ENCODE results near the gene IPP. TPM values are rescaled to one million over a fixed set of nuclear protein-coding genes. Genes with fewer than 3 reads are reported as not detected.
A peak's percentile ranks its signal among the peaks of the same experiment; 100 is the strongest.

IPP gene
- polyA plus RNA-seq, 4 donors = 4.2 to 21.1 (median 7.5) TPM

DNA sequence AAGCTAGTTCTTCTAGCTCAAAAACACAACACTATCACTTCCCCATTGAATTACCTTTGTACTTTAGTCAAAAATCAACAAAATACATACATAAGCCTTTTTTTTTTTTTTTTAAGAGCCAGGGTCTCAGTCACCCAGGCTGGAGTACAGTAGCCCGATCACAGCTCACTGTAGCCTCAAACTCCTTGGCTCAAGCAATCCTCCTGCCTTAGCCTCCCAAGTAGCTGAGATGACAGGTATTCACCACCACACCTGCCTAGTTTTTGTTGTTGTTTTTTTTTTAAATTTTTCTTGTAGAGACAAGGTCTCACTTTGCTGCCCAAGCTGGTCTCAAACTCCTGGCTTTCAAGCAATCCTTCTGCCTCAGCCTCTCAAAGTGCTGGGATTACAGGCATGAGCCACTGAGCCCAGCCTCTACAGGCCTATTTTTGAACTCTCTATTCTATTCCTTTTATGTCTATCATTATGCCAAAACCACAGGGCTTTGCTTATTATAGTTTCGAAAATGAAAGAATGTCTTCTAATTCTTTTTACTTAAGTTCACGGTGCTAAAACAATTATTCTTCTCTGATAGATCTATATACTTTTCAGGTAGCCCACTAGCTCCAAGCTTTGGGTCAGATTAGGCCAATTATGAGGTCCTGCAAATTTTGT, 93.8 kb downstream of the IPP start:
- Histone ChIP-seq H3K27me3 (ENCODE audit: control insufficient read depth in 3 of 3, insufficient read depth in 3 of 3, low read length in 3 of 3) (no peaks in the 10 kb centered on the region), H3K9me3 (ENCODE audit: control insufficient read depth in 2 of 2, insufficient read depth in 1 of 2, low read depth in 1 of 2, low read length in 1 of 2) (no peaks in the 10 kb centered on the region), H3K36me3 (ENCODE audit: control insufficient read depth in 3 of 3, insufficient read depth in 2 of 3, low read depth in 1 of 3, low read length in 3 of 3) (peaks cover 27 to 53% (median 28%) of the 10 kb centered on the region in 3 donors), H3K4me3 (ENCODE audit: low read depth in 1 of 3, low read length in 3 of 3) (no peak overlapping the region), H3K4me1 (ENCODE audit: control insufficient read depth in 3 of 3, insufficient read depth in 2 of 3, low read depth in 1 of 3, low read length in 2 of 3) (peaks cover 3 to 32% (median 4%) of the 10 kb centered on the region in 3 donors), H3K27ac (ENCODE audit: low read depth in 1 of 3, low read length in 2 of 3) (no peak overlapping the region)
- 83 to 93% (median 89%) methylated on average over 3 of the region's 3 CpGs for WGBS, 3 donors
- DNase-seq (peak in 1 of 2 donors; percentile 25), FAIRE-seq (no peak)

DNA sequence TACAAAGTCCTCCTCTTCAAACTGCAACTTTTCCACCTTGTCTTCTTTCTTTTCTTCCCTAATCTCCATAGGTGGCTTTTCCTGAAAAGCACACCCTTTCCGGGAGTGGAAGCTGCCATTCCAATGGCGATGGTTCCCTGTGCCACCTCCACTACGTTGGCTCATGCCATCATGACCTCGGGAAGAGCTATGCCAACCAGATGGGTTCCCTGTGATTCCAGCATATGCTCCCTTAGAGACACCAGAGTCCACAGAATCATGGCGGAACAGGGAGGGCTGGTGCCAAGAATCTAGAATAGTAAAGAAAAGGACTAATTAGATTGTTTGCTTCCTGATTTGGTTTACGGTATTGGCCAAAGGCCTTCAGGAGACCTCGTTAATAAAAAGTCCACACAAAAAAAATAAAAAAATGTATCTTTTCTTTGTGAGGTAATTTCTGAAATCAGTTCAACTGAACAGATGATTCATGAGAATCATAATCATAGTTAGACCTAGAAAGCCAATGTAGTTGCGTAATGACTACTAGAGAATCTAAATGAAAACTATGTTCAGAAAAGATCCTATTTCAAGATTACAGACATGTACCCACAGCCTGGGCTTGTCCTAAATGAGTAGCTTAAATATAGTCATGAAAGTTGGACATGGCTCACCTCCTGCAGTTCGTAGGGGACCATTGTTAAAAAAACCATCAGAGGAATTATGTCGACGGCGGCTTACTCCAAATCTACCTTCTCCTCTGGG, 95.7 kb downstream of the IPP start:
- WGBS, 3 donors = 87 to 90% (median 89%) methylated on average over 12 of the region's 12 CpGs
- FAIRE-seq = no peak
- no peaks in the 10 kb centered on the region for H3K9me3 ChIP-seq (ENCODE audit: control insufficient read depth in 2 of 2, insufficient read depth in 1 of 2, low read depth in 1 of 2, low read length in 1 of 2)
- no peak overlapping the region for H3K27ac ChIP-seq (ENCODE audit: low read depth in 1 of 3, low read length in 2 of 3)
- no peak overlapping the region for H3K4me3 ChIP-seq (ENCODE audit: low read depth in 1 of 3, low read length in 3 of 3)
- DNase-seq = no peak
- H3K36me3 ChIP-seq (ENCODE audit: control insufficient read depth in 3 of 3, insufficient read depth in 2 of 3, low read depth in 1 of 3, low read length in 3 of 3) = peaks cover 24 to 55% (median 35%) of the 10 kb centered on the region in 3 donors
- peaks cover 3 to 32% (median 4%) of the 10 kb centered on the region in 3 donors for H3K4me1 ChIP-seq (ENCODE audit: control insufficient read depth in 3 of 3, insufficient read depth in 2 of 3, low read depth in 1 of 3, low read length in 2 of 3)
- no peaks in the 10 kb centered on the region for H3K27me3 ChIP-seq (ENCODE audit: control insufficient read depth in 3 of 3, insufficient read depth in 3 of 3, low read length in 3 of 3)

Other genes starting within 250 kb of the IPP start
- 1,000 to 10,000 TPM in 1 of 4 donors, 100 to 1,000 TPM in 3; 222 to 1,200 (median 780) TPM for gene PRDX1, start 228.8 kb downstream of the IPP start, polyA plus RNA-seq
- 100 to 1,000 TPM; 241 to 636 (median 313) TPM for gene AKR1A1, start 199.8 kb downstream of the IPP start, polyA plus RNA-seq
- 100 to 1,000 TPM in 2 of 4 donors, 10 to 100 TPM in 2; 46.3 to 149 (median 96.9) TPM for gene NASP, start 166.6 kb downstream of the IPP start, polyA plus RNA-seq
- 1 to 10 TPM in 3 of 4 donors, under 1 TPM in 1; 0.66 to 8.3 (median 3.3) TPM for gene CCDC17, start 126.6 kb downstream of the IPP start, polyA plus RNA-seq
- gene GPBP1L1, start 64.1 kb downstream of the IPP start, polyA plus RNA-seq = 100 to 1,000 TPM in 1 of 4 donors, 10 to 100 TPM in 3; 74.2 to 112 (median 95.5) TPM
- 10 to 100 TPM; 13.2 to 48.7 (median 19.5) TPM for gene TMEM69, start 62.5 kb downstream of the IPP start, polyA plus RNA-seq
- 10 to 100 TPM; 23.3 to 70.2 (median 41.8) TPM for gene MAST2, start 53.0 kb upstream of the IPP start, polyA plus RNA-seq

Measured in small intestine (tissue), 7 donors.